K562 (cell line): ENCODE measurements around the gene LRRC37B.
"Not testable (repeated sequence)": the region's sequence is repeated elsewhere in the genome, so short reads cannot be mapped to it uniquely, and the experiment has no call there.

Experiments used
- ARNT ChIP-seq, 2 experiments: fragments of 450-650 bp; IDR thresholded peaks; 2 replicates each; pipeline ENCODE4 v1.6.1; 2016; ENCODE audit warnings: mild to moderate bottlenecking in 1 of 2
- ESRRA ChIP-seq: fragments of 450-650 bp; IDR thresholded peaks from 2 replicates; pipeline ENCODE4 v1.6.1; 2014; ENCODE audit warnings: low read depth, mild to moderate bottlenecking, moderate library complexity, borderline replicate concordance
- NFXL1 ChIP-seq: fragments of 450-650 bp; formaldehyde crosslinking; IDR thresholded peaks from 2 replicates; pipeline ENCODE4 v1.4.0; 2021; ENCODE audit warnings: mild to moderate bottlenecking
- POLR2A ChIP-seq: fragments of 450-650 bp; conservative IDR thresholded peaks from 2 replicates; pipeline ENCODE4 v1.6.1; 2016
- POLR2G ChIP-seq: fragments of 200-400 bp; formaldehyde crosslinking; IDR thresholded peaks from 2 replicates; pipeline ENCODE4 v1.6.1; 2017; ENCODE audit warnings: low read depth, mild to moderate bottlenecking, antibody characterized with exemption, low read length, moderate library complexity
- SOX6 ChIP-seq: fragments of 450-650 bp; IDR thresholded peaks from 2 replicates; pipeline ENCODE4 v1.6.1; 2014; ENCODE audit warnings: mild to moderate bottlenecking
- ZNF668 ChIP-seq: fragments of 250-450 bp; sonication (Bioruptor Pico); IDR thresholded peaks from 2 replicates; pipeline ENCODE4 v1.8.0; 2022; ENCODE audit warnings: mild to moderate bottlenecking, inconsistent platforms
- ZZZ3 ChIP-seq: fragments of 450-650 bp; IDR thresholded peaks from 2 replicates; pipeline ENCODE4 v1.6.1; 2016; ENCODE audit warnings: antibody characterized with exemption, mild to moderate bottlenecking, moderate library complexity
- TF ChIP-seq, protein P1 (sequence below): conservative IDR thresholded peaks from 2 replicates; pipeline ENCODE4 v1.6.1; 2011; ENCODE audit warnings: low read depth, mild to moderate bottlenecking, low read length; ENCODE audit not compliant: control insufficient read depth
- TF ChIP-seq, protein P2 (sequence below): sonication (generic); formaldehyde crosslinking; IDR thresholded peaks from 2 replicates; pipeline ENCODE4 v1.8.0; 2022; ENCODE audit warnings: missing genetic modification reagents, mild to moderate bottlenecking, moderate library complexity, borderline replicate concordance
- TF ChIP-seq, protein P3 (sequence below): fragments of 250-450 bp; sonication (Bioruptor Pico); IDR thresholded peaks from 2 replicates; pipeline ENCODE4 v1.8.0; 2022; ENCODE audit warnings: moderate library complexity, mild to moderate bottlenecking, inconsistent platforms
- TF ChIP-seq, protein P4 (sequence below): fragments of 250-450 bp; sonication (Bioruptor Pico); IDR thresholded peaks from 2 replicates; pipeline ENCODE4 v1.8.0; 2021; ENCODE audit warnings: borderline replicate concordance, mild to moderate bottlenecking, moderate library complexity; ENCODE audit not compliant: poor library complexity, severe bottlenecking
- TF ChIP-seq, protein P5 (sequence below), 3 experiments: IDR thresholded peaks in 2 of 3; conservative IDR thresholded peaks in 1 of 3; 2 replicates each; pipeline ENCODE4 v1.5.1; 2011 to 2012; ENCODE audit warnings: low read length in 3 of 3, mild to moderate bottlenecking in 3 of 3, control low read depth in 2 of 3, improper control_type of control experiment in 1 of 3, inconsistent platforms in 1 of 3, low read depth in 1 of 3, mixed read lengths in 1 of 3, moderate library complexity in 1 of 3; ENCODE audit not compliant: insufficient read depth in 2 of 3
- TF ChIP-seq, protein P6 (sequence below): fragments of 450-650 bp; IDR thresholded peaks from 2 replicates; pipeline ENCODE4 v1.6.1; 2016; ENCODE audit warnings: missing biosample characterization, missing genetic modification characterization

DNA sequence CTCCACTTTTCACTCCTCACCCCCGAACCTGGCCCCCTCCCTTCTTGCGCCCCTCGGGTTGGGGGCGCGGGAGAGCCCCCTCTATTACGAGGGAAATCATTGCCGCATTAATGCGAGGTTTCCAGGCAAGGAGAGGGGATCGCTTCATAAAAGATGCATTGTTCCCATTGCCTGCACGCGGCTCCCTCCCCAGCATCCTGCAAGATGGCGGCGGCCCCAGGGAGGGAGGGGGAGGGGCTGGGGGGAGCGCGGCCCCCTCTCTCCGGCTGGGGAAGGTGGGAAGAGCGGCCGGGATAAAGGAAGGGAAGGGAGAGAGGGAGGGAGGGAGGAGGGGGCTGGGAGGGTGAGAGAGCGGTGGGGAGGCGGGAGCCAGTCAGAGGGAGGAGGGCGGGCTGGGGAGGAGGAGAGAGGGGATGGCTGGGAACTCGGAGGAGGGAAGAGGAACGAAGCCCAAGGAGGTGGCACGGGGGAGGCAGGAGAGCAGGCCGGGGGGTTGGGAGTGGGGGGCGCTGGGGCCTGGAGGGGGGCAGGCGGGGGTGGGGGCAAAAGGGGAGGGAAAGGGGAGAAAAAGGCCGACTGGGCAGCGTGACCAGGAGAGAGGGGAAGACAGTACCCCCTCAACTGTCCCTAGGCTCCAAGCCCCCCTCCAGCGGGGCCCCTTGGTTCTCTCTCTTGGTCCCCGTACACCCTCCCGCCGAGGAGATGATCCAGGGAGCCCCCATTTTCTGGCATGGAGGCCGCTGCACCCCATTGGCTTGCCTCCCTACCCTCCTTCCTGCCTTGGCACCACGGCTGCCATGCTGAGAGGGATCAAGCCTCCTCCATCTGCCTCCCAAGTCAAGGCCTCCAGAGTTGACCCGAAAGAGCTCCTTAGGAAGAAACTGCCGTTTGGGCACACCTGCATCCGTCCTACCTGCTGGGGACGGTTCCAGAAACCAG lies 77.1 kb downstream of the LRRC37B start:
- TF ChIP-seq, protein P1, sequence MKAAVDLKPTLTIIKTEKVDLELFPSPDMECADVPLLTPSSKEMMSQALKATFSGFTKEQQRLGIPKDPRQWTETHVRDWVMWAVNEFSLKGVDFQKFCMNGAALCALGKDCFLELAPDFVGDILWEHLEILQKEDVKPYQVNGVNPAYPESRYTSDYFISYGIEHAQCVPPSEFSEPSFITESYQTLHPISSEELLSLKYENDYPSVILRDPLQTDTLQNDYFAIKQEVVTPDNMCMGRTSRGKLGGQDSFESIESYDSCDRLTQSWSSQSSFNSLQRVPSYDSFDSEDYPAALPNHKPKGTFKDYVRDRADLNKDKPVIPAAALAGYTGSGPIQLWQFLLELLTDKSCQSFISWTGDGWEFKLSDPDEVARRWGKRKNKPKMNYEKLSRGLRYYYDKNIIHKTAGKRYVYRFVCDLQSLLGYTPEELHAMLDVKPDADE: not testable (repeated sequence)
- TF ChIP-seq, protein P2, sequence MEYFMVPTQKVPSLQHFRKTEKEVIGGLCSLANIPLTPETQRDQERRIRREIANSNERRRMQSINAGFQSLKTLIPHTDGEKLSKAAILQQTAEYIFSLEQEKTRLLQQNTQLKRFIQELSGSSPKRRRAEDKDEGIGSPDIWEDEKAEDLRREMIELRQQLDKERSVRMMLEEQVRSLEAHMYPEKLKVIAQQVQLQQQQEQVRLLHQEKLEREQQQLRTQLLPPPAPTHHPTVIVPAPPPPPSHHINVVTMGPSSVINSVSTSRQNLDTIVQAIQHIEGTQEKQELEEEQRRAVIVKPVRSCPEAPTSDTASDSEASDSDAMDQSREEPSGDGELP: not testable (repeated sequence)
- TF ChIP-seq, protein P3, sequence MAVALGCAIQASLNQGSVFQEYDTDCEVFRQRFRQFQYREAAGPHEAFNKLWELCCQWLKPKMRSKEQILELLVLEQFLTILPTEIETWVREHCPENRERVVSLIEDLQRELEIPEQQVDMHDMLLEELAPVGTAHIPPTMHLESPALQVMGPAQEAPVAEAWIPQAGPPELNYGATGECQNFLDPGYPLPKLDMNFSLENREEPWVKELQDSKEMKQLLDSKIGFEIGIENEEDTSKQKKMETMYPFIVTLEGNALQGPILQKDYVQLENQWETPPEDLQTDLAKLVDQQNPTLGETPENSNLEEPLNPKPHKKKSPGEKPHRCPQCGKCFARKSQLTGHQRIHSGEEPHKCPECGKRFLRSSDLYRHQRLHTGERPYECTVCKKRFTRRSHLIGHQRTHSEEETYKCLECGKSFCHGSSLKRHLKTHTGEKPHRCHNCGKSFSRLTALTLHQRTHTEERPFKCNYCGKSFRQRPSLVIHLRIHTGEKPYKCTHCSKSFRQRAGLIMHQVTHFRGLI (CRISPR knock-in tag): not testable (repeated sequence)
- TF ChIP-seq POLR2A; POLR2G; ZNF668 (CRISPR knock-in tag); NFXL1 (CRISPR knock-in tag); ARNT (IDR thresholded peaks at IDR 0.05); SOX6; ZZZ3; ESRRA: not testable (repeated sequence)
- TF ChIP-seq, protein P4, sequence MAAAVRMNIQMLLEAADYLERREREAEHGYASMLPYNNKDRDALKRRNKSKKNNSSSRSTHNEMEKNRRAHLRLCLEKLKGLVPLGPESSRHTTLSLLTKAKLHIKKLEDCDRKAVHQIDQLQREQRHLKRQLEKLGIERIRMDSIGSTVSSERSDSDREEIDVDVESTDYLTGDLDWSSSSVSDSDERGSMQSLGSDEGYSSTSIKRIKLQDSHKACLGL (CRISPR knock-in tag): not testable (repeated sequence)
- TF ChIP-seq, protein P5, sequence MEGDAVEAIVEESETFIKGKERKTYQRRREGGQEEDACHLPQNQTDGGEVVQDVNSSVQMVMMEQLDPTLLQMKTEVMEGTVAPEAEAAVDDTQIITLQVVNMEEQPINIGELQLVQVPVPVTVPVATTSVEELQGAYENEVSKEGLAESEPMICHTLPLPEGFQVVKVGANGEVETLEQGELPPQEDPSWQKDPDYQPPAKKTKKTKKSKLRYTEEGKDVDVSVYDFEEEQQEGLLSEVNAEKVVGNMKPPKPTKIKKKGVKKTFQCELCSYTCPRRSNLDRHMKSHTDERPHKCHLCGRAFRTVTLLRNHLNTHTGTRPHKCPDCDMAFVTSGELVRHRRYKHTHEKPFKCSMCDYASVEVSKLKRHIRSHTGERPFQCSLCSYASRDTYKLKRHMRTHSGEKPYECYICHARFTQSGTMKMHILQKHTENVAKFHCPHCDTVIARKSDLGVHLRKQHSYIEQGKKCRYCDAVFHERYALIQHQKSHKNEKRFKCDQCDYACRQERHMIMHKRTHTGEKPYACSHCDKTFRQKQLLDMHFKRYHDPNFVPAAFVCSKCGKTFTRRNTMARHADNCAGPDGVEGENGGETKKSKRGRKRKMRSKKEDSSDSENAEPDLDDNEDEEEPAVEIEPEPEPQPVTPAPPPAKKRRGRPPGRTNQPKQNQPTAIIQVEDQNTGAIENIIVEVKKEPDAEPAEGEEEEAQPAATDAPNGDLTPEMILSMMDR (IDR thresholded peaks at IDR 0.05 in 2 of 3, conservative IDR thresholded peaks at IDR 0.05 in 1 of 3; ENCODE audit: insufficient read depth in 2 of 3, low read depth in 1 of 3, low read length in 3 of 3): not testable (repeated sequence)
- TF ChIP-seq, protein P6, sequence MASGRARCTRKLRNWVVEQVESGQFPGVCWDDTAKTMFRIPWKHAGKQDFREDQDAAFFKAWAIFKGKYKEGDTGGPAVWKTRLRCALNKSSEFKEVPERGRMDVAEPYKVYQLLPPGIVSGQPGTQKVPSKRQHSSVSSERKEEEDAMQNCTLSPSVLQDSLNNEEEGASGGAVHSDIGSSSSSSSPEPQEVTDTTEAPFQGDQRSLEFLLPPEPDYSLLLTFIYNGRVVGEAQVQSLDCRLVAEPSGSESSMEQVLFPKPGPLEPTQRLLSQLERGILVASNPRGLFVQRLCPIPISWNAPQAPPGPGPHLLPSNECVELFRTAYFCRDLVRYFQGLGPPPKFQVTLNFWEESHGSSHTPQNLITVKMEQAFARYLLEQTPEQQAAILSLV (tag): not testable (repeated sequence)
